Measurements from ENCODE around the gene SENP3. TPM values are rescaled to one million over a fixed set of nuclear protein-coding genes. Genes with fewer than 3 reads are reported as not detected.

The SENP3 gene
- total and polyA plus RNA-seq, 5 donors from 2014 or later, result 10.1 to 30.7 (median 12.3) TPM

- Mint-ChIP-seq H3K27ac (no peak overlapping the region), H3K36me3 (peaks cover 24% of the 10 kb centered on the region), H3K27me3 (no peaks in the 10 kb centered on the region), H3K4me3 (no peak overlapping the region), H3K4me1 (peaks cover 5 to 28% (median 7%) of the 10 kb centered on the region in 4 donors), H3K9me3 (no peaks in the 10 kb centered on the region)
- Histone ChIP-seq H3K9me3 (ENCODE audit: control insufficient read depth in 2 of 2, low read length in 2 of 2) (no peaks in the 10 kb centered on the region), H3K4me3 (ENCODE audit: low read depth, low read length) (no peak overlapping the region), H3K36me3 (ENCODE audit: control insufficient read depth, insufficient read depth, low read length) (peaks cover 35% of the 10 kb centered on the region), H3K27ac (ENCODE audit: insufficient read depth, low read length, poor library complexity, severe bottlenecking) (no peak overlapping the region), H3K27me3 (ENCODE audit: control insufficient read depth, insufficient read depth, low read length) (no peaks in the 10 kb centered on the region), H3K4me1 (ENCODE audit: control insufficient read depth, insufficient read depth, low read length, poor library complexity, severe bottlenecking) (peaks cover 19% of the 10 kb centered on the region)
- DNase-seq, result no peak
- ATAC-seq (ENCODE audit: low read depth in 2 of 2), result no peak
These were observed 27.0 kb downstream of the SENP3 start for GRCh38 chr17:7588553-7589203.

- no peak overlapping the region for H3K27ac ChIP-seq (ENCODE audit: insufficient read depth, low read length, poor library complexity, severe bottlenecking)
- no peaks in the 10 kb centered on the region for H3K27me3 Mint-ChIP-seq
- no peaks in the 10 kb centered on the region for H3K27me3 ChIP-seq (ENCODE audit: control insufficient read depth, insufficient read depth, low read length)
- peaks cover 0 to 21% (median 4%) of the 10 kb centered on the region in 4 donors for H3K4me1 Mint-ChIP-seq
- peak overlapping the region in 1 of 4 donors; percentile 24 for H3K4me3 Mint-ChIP-seq
- no peak overlapping the region for H3K4me3 ChIP-seq (ENCODE audit: low read depth, low read length)
- no peaks in the 10 kb centered on the region for H3K9me3 ChIP-seq (ENCODE audit: control insufficient read depth in 2 of 2, low read length in 2 of 2)
- peaks cover 15% of the 10 kb centered on the region for H3K4me1 ChIP-seq (ENCODE audit: control insufficient read depth, insufficient read depth, low read length, poor library complexity, severe bottlenecking)
- ATAC-seq (ENCODE audit: low read depth in 2 of 2) (peak; percentile 66 to 78), DNase-seq (peak; percentile 44 to 77 (median 67))
- H3K36me3 Mint-ChIP-seq, result peaks cover 30% of the 10 kb centered on the region
- H3K36me3 ChIP-seq (ENCODE audit: control insufficient read depth, insufficient read depth, low read length), result peaks cover 42% of the 10 kb centered on the region
- peak overlapping the region in 1 of 3 donors; percentile 36 for H3K27ac Mint-ChIP-seq
- no peaks in the 10 kb centered on the region for H3K9me3 Mint-ChIP-seq
These were observed 27.6 kb downstream of the SENP3 start for GRCh38 chr17:7589204-7589868.

DNA sequence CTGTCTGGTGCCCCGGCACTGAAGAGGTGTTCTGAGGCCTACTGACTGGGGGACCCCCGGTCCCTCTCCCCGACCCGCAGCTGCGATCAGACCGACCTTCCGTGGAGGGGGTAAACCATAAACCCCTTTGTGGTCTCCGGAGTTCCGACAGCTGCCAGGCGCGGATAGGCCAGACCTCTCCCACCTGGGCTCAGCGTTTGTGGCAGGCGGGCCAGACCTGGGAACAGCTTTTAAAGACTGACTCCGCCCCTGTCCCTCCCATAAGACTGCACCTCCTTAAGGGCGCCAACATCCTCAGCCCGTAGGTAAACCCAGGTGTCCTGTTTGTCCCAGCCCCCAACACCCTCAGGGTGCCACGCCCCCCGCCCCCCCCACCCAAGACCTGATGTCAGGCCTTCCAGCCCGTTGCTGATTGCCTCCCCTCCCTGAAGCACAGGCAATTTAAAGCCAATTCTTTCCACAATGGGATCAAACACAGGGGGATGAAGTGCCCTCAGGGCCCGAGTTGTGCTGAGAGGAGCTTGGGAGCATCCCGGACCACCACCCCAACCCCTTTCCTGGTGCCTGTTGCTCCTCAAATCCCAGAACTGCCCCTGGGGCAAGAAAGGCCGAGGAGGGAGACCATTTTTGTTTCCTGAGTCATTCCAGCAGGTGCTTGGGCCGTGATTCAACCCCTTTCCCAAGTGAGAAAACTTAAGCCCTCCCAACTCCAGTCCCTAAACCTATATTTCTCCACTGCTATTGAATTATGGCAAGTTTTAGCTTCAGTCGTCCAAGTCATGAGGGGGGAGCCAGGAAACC, 28.4 kb downstream of the SENP3 start, which contains the start of gene SOX15:
SOX15 (minus strand) TSS at position 204 of the 801 bp plus-strand sequence. CDS start 418 bp downstream, outside the sequence.
- no peak for ATAC-seq (ENCODE audit: low read depth in 2 of 2)
- H3K36me3 ChIP-seq (ENCODE audit: control insufficient read depth, insufficient read depth, low read length), result peaks cover 48% of the 10 kb centered on the region
- peaks cover 8% of the 10 kb centered on the region for H3K4me1 ChIP-seq (ENCODE audit: control insufficient read depth, insufficient read depth, low read length, poor library complexity, severe bottlenecking)
- no peaks in the 10 kb centered on the region for H3K9me3 ChIP-seq (ENCODE audit: control insufficient read depth in 2 of 2, low read length in 2 of 2)
- Mint-ChIP-seq H3K36me3 (peaks cover 30% of the 10 kb centered on the region), H3K27me3 (no peaks in the 10 kb centered on the region), H3K27ac (peak within 1 kb of the TSS; percentile 12 to 69 (median 36)), H3K4me1 (peaks cover 0 to 15% (median under 1%) of the 10 kb centered on the region in 4 donors), H3K4me3 (peak within 1 kb of the TSS in 2 of 4 donors; percentile 24 to 43), H3K9me3 (no peaks in the 10 kb centered on the region)
- no peak for DNase-seq
- no peak within 1 kb of the TSS for H3K4me3 ChIP-seq (ENCODE audit: low read depth, low read length)
- H3K27ac ChIP-seq (ENCODE audit: insufficient read depth, low read length, poor library complexity, severe bottlenecking), result no peak within 1 kb of the TSS
- no peaks in the 10 kb centered on the region for H3K27me3 ChIP-seq (ENCODE audit: control insufficient read depth, insufficient read depth, low read length)

DNA sequence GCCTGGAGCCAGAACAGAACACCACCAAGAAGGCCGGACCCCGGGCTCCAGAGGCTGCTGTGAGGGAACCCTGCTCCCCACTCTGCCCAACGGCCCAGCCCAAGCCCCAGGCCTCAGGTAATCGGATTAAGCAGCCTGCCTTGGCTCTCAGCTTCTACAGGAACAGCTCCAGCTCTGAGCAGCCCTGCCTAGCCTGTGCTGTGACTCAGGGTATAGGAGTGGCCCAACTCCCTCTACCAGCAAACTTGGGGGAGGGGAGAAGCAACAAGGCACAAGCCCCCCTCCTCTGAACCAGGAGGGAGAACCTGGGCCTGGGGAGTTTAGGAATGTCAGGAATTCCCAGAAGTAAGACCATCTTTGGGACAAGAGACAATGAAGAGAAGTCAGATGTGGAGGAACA, 29.0 kb downstream of the SENP3 start:
- H3K36me3 ChIP-seq (ENCODE audit: control insufficient read depth, insufficient read depth, low read length), result peaks cover 55% of the 10 kb centered on the region
- Mint-ChIP-seq H3K27ac (peak overlapping the region in 2 of 3 donors; percentile 12 to 69), H3K36me3 (peaks cover 36% of the 10 kb centered on the region)

GRCh38 chr17:7591596-7591995, 29.9 kb downstream of the SENP3 start:
- Histone ChIP-seq H3K4me3 (ENCODE audit: low read depth, low read length) (no peak overlapping the region), H3K9me3 (ENCODE audit: control insufficient read depth in 2 of 2, low read length in 2 of 2) (no peaks in the 10 kb centered on the region), H3K36me3 (ENCODE audit: control insufficient read depth, insufficient read depth, low read length) (peaks cover 60% of the 10 kb centered on the region), H3K27ac (ENCODE audit: insufficient read depth, low read length, poor library complexity, severe bottlenecking) (no peak overlapping the region), H3K27me3 (ENCODE audit: control insufficient read depth, insufficient read depth, low read length) (no peaks in the 10 kb centered on the region), H3K4me1 (ENCODE audit: control insufficient read depth, insufficient read depth, low read length, poor library complexity, severe bottlenecking) (peaks cover 3% of the 10 kb centered on the region)
- ATAC-seq (ENCODE audit: low read depth in 2 of 2), result no peak
- peaks cover 0 to 9% (median 0%) of the 10 kb centered on the region in 4 donors for H3K4me1 Mint-ChIP-seq
- H3K27me3 Mint-ChIP-seq, result no peaks in the 10 kb centered on the region
- peaks cover 37% of the 10 kb centered on the region for H3K36me3 Mint-ChIP-seq
- H3K27ac Mint-ChIP-seq, result no peak overlapping the region
- no peak for DNase-seq
- no peak overlapping the region for H3K4me3 Mint-ChIP-seq
- H3K9me3 Mint-ChIP-seq, result no peaks in the 10 kb centered on the region

More for the DNA sequence above, 29.0 kb downstream of the SENP3 start:
- H3K4me1 ChIP-seq (ENCODE audit: control insufficient read depth, insufficient read depth, low read length, poor library complexity, severe bottlenecking), result peaks cover 3% of the 10 kb centered on the region
- no peak overlapping the region for H3K4me3 ChIP-seq (ENCODE audit: low read depth, low read length)
- Mint-ChIP-seq H3K4me3 (no peak overlapping the region), H3K27me3 (no peaks in the 10 kb centered on the region), H3K9me3 (no peaks in the 10 kb centered on the region), H3K4me1 (peaks cover 0 to 10% (median 0%) of the 10 kb centered on the region in 4 donors)
- ATAC-seq (ENCODE audit: low read depth in 2 of 2), result no peak
- no peak for DNase-seq
- no peaks in the 10 kb centered on the region for H3K9me3 ChIP-seq (ENCODE audit: control insufficient read depth in 2 of 2, low read length in 2 of 2)
- no peaks in the 10 kb centered on the region for H3K27me3 ChIP-seq (ENCODE audit: control insufficient read depth, insufficient read depth, low read length)
- no peak overlapping the region for H3K27ac ChIP-seq (ENCODE audit: insufficient read depth, low read length, poor library complexity, severe bottlenecking)

DNA sequence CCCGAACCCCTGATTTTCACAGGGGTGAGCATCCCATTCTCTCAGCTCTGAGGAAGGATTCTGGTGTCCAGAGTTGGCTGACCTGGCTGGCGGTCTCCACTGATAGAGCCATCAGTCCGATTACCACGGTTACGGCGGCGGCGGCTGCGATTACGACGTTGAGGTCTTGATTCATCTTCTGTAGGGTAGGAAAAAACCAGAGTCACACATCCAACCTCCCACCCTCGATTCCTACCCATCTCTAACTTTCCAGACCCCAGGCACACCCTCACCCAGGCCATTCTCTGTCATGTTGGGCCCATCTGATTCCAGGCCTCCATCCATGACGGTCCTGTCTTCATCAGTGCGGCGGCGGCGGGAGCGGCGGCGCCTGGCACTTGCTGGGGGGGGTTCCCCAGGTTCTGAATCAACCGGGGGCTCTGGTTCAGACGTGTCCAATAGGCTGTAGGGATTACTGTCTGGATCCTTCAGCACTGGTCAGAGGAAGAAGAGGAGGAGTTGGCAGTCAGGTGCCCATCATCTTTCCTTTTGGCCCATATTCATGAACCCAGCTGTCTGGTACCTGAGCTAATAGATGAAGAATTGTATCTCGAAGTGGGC, 30.8 kb downstream of the SENP3 start:
- ATAC-seq (ENCODE audit: low read depth in 2 of 2) (no peak), DNase-seq (no peak)
- no peaks in the 10 kb centered on the region for H3K9me3 ChIP-seq (ENCODE audit: control insufficient read depth in 2 of 2, low read length in 2 of 2)
- H3K36me3 ChIP-seq (ENCODE audit: control insufficient read depth, insufficient read depth, low read length), result peaks cover 57% of the 10 kb centered on the region
- Mint-ChIP-seq H3K27me3 (no peaks in the 10 kb centered on the region), H3K36me3 (peaks cover 37% of the 10 kb centered on the region), H3K4me3 (no peak overlapping the region), H3K4me1 (peaks cover 0 to 6% (median under 1%) of the 10 kb centered on the region in 4 donors), H3K27ac (no peak overlapping the region), H3K9me3 (no peaks in the 10 kb centered on the region)
- H3K4me3 ChIP-seq (ENCODE audit: low read depth, low read length), result no peak overlapping the region
- H3K4me1 ChIP-seq (ENCODE audit: control insufficient read depth, insufficient read depth, low read length, poor library complexity, severe bottlenecking), result peaks cover 3% of the 10 kb centered on the region
- no peak overlapping the region for H3K27ac ChIP-seq (ENCODE audit: insufficient read depth, low read length, poor library complexity, severe bottlenecking)
- H3K27me3 ChIP-seq (ENCODE audit: control insufficient read depth, insufficient read depth, low read length), result no peaks in the 10 kb centered on the region

- Mint-ChIP-seq H3K27me3 (no peaks in the 10 kb centered on the region), H3K9me3 (no peaks in the 10 kb centered on the region), H3K36me3 (peaks cover 35% of the 10 kb centered on the region), H3K4me3 (no peak overlapping the region), H3K4me1 (peaks cover 0 to 6% (median under 1%) of the 10 kb centered on the region in 4 donors), H3K27ac (peak overlapping the region in 1 of 3 donors; percentile 55)
- H3K27ac ChIP-seq (ENCODE audit: insufficient read depth, low read length, poor library complexity, severe bottlenecking), result no peak overlapping the region
- H3K9me3 ChIP-seq (ENCODE audit: control insufficient read depth in 2 of 2, low read length in 2 of 2), result no peaks in the 10 kb centered on the region
- H3K4me1 ChIP-seq (ENCODE audit: control insufficient read depth, insufficient read depth, low read length, poor library complexity, severe bottlenecking), result peaks cover 3% of the 10 kb centered on the region
- ATAC-seq (ENCODE audit: low read depth in 2 of 2), result no peak
- H3K4me3 ChIP-seq (ENCODE audit: low read depth, low read length), result no peak overlapping the region
- no peak for DNase-seq
- no peaks in the 10 kb centered on the region for H3K27me3 ChIP-seq (ENCODE audit: control insufficient read depth, insufficient read depth, low read length)
- H3K36me3 ChIP-seq (ENCODE audit: control insufficient read depth, insufficient read depth, low read length), result peaks cover 52% of the 10 kb centered on the region
These were observed 31.6 kb downstream of the SENP3 start for GRCh38 chr17:7593296-7593695.

All from CD4-positive, CD25-positive, alpha-beta regulatory T cell (primary cell).